GM21526 (cell line): ENCODE results near the gene C14orf180.

Experiments
- ATAC-seq: cut with Tn5 transposase; IDR thresholded peaks from one replicate; pipeline ENCODE4 v1.9.1; 2021; ENCODE audit warnings: moderate library complexity; ENCODE audit not compliant: unreplicated experiment, low FRiP score

Gene C14orf180

DNA sequence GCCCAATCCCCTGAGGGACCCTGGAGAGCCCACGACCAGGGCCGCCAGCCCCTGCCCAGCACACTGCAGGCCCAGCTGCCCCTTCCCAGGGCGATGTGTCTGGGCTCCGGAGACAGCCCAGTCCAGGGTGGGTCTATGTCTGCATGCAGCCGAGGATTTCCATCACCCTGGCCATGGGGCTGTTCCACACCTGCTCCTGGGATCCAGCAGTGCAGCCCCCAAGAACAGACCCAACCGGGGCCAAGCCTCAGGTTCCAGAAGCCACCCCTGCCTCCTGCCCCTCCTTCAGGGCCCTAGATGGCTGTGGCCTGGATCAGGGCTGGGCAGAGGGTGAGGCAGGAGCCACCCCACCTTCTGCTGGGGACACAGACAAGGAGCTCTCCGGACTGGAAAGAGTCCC is 11.5 kb downstream of the C14orf180 start:
- ATAC-seq = no peak

DNA sequence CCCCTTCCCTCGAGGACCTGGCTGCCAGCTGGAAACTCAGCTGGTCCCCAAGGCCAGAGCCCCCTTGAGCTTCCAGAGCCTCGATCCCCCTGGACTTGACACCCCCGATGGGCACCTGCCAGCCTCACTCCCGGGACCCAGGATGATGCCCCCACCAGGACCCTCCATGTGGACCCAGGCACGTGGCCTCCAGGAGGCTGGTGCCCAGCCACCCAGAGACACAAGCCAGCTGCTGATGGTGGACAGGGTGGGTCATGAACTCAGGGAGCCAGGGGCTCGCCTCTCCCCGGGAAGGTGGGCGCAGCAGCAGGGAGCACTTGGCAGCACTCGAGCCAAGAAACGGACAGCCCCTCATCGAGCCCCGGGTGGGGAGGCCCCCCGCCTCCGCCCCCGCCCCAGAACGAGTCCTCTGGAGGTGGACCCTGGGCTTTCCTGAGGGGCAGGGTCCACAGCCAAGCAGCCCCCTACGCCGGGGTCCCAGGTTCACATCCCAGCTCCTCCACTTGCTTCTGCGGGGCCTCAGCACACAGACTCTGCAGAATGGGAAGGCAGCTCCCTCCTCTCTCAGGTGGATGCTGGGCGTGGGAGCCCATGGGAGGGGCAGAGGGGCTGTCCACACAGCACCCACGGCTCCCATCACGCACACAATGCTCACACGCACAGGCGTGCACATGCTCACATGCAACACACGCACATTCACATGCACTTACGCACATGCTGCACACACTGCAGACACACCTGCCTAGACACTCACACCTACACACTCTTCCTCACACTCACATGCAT is 12.1 kb downstream of the C14orf180 start:
- no peak for ATAC-seq

DNA sequence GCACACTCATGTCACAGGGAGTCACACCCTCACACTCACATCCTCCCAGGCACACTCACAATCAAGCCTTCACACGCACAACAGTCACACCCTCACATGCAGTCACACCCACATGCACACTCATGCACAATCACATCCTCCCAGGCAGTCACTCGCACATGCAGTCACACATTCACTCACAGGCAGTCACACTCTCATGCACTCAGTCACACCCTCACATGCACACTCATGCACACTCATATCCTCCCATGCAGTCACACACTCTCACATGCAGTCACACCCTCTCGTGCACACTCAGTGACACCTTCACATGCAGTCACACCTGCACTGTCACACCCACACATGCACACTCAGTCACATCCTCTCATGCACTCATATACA is 12.7 kb downstream of the C14orf180 start:
- ATAC-seq = no peak

DNA sequence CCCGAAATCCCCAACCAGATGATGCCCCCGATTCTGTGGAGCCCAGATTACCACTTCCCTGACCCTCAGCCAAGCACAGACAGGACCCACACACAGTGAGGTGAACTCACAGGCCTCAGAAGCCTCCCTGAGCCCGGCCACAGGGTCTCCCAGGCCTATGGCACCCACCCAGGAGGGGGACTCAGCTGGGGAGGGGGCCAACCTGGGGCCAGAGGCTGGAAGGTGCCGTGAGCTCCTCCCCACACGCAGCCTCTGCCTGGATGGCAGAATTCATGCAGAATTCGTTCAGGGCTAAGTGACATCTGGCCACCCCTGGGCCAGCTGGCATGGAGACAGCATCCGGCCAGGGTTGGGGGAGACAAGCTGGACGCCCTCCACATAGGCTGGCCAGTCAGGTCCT is 13.2 kb downstream of the C14orf180 start:
- no peak for ATAC-seq

DNA sequence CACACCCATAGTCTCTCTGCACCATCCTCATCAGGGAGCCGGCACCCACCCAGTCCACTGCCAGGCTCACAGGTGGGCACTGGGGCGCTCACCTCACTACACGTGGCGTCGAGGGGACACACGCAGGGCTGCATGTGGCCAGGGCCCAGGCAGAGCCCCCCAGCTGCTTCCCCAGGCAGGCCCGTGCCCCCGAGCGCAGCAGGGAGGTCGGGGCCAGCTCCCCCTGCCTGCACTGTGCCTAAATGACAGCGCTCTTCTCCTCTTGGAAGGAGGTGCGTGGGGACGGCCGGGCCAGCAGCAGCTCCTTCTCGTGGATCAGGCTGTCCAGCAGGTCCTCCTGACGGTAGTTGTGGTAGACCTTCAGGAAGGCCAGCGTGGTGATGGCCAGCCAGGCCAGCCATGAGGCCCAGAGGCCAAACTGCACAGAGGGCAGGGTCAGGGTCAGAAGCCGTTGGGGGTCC is 13.7 kb downstream of the C14orf180 start:
- no peak for ATAC-seq

DNA sequence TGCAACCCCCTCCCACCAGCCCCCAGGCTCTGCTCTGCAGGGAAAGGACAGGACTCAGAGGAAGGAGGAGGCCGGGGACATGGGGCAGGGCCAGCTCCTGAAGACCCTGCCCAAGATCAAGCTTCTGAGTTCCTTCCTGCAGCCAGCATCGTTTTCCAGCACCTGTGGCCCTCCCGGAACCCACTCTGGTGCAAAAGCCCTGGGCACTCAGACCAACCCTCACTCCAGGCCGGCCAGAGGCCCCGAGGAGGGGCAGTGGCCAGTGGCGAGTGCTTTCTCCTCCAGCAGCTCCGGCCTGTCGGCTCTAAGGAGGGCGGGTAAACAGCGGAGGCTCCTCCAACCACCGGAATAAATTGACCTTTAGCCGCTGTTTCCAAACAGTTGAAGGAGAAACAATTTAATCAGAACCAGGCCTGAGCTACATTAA is 14.2 kb downstream of the C14orf180 start:
- no peak for ATAC-seq

DNA sequence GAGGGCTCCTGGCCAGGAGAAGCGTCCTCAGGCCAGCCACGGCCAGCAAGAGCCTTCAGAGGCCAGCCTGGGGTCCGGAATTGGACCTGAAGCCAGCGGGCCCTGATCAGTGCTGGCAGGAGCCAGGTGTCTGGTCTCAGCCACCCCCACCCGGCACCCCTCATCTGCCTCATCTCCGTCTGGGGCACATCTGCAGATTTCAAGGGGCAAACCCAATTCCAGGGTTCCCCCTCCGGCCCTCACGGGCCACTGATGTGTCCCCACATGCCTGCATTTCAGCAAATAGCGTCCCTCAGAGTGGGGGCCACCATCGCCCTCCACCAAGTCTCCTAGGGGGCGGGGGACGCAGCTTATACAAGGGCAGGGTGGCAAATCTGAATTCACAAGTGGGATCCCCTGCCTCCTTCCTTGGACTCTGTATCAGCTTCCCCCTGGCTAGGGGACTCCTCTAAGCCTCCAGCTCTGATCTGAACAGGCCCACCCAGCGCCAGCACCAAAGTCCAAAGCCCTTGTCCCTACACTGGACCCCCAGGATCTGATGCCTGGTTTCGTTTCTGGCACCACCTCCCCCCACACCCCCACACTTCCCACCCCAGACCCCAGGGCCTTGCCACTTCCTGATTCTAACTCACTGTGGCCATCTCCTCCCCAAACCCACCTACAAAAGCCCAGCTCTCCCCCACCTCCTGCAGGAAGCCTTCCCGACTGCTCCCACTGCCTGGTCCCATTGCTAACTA is 14.9 kb downstream of the C14orf180 start:
- ATAC-seq = no peak

DNA sequence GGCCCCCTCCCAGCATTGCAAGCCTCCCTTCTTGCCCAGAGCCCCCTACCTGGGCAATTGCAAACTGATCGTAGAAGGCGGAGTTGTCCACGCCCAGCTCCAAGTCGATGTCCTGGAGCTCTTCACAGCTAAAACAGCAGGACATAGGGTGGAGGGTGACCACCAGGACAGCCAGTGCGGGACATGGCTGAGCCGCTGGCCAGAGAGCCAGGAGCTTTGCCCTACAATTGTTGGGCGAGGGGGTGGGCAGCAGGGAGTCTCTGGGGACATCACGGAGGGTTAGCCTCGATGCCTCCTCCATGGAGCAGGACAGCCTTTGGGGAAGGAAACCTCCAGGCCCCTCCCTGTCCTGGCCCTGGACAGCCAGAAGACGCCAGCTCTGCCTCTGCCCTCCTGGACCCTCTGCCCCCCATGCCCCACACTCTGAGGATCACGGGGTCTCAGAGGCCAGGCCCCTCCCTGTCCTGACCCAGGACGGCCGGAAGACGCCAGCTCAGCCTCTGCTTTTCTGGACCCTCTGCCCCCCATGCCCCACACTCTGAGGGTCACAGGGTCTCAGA is 15.6 kb downstream of the C14orf180 start:
- no peak for ATAC-seq

DNA sequence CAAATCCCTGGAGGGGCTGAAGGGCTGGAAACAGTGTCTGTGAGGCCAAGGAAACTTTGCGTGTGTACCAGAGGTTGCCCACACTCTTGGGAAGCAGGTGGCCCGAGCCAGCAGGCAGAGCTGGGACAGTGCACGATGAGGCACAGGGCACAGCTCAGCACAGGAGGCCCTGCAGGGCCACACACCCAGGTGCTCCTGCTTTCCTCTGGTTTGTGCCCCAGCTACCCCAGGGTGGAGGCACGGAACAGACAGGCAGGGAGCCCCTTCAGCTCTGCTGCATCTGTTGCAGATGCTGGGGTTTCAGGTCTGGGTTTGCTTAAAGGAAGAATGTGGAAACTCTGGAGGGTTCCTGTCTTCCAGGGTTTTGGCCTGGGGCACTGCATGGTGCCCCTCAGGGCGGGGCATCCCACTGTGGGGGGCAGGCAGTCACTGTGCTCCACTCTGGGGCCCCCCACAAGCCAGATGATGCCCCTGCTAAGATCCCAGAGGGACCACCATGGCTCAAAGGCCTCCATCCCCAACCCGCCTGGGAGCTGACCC is 16.4 kb downstream of the C14orf180 start:
- no peak for ATAC-seq

DNA sequence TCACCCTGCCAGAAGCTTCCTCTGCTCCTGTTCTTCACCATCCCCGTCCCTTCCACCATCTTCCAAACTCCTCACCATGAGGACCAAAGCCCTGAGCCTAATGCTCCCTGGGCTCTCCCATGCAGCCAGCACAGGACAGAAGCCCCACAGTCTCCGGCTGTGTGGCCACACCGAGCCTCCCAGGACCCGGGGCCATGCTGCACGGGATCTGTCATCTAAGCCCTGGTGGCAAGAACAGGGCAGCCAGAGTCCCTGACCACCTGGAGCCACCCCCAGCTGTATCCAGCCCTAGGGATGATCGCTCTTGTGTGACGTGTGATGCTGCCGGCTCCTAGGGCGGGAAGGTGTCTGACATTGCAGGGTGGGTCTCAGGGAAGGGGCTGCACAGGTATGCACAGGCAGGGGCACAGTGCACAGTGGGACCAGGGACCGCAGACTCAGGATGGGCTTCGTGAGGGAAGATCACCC is 16.9 kb downstream of the C14orf180 start:
- ATAC-seq = no peak

DNA sequence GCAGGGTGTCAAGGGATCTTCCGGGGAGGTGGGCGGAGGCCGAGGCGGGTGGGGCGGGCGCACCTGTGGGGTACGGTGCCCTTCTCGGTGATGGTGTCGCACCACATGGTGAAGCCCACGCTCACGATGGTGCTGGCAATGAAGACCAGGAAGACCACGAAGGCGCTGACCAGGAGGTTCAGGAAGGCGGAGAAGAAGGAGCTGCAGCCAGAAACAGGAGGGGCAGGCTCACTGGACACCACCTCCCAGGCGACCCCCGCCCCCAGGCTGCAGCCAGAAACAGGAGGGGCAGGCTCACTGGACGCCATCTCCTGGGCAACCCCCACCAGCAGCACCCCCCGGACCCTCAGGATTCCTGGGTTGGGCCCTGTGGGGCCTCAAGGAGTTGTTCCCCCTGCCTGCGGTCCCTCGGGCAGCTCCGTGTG is 17.4 kb downstream of the C14orf180 start:
- no peak for ATAC-seq

DNA sequence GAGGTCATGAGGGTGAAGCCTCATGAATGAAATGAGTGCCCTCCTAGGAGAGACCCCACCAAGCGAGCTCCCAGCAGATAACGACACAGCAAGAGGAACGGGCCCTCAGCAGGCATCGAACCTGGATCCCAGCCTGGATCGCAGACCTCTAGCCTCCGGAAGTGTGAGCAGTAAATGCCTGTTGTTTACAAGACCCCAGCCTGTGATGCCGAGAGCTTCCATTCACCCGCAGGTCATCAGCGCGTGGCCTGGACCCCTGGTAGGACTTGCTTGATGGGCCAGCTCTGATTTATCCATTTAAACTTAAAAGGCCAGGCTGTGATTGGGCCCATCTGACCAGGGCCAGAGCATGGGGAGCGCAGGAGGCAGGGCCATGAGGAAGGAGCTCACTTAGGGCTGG is 18.0 kb downstream of the C14orf180 start:
- no peak for ATAC-seq

DNA sequence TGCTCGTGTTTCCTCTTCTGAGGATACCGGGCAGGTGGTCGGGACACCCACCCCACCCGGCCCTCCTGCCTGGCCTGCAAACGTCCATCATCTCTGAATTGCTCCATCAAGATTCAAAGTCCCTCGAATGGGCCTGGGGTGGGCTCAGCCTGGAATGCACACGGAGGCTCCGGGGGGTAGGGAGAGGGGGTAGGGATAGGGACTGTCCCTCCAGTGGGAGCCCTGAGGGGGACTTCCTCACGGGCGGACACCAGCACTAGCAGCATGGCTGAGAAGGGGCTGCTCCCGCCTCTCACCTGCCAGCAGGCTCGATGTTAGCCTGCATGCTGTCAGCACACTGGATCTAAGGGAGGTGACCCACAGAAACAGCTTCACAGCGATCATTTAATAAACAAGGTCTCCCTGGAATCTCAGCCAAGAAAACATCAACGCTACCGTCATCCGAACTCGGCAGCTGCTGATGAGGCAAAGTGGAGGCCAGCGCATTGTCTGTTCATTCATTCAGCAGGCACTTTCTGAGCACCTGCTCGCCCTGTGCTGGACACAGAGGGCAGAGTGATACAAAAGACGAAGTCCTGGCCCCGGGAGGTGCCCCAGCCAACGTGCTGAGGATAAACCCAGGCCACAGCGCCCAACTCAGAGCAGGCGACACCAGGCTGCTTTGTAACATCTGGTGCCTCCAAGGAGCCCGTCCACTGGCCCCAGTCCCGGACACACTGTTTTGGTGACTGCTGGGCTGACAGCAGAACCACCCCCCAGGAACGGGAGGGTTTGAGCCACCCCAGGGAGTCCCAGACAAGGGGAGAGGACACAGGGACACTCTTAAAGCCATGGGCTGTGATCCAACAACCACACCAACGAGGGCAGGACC is 18.7 kb downstream of the C14orf180 start:
- no peak for ATAC-seq

DNA sequence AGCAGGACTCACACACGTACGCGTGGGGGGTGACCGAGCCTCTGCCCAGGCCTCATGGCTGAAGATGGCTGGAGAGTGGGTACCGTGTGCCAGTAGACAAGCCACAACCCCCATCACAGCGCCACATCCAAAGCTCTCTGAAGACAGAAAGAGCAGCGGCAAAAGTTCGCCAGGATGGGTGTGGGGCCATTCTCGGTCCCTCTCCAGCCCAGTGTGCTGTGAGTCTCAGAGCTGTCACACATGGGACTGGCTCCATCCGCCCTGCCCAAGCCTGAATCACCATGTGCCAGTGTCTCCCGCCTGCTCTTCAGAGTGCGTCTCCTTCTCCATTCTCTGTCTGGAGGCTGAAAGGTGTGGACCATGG is 19.3 kb downstream of the C14orf180 start:
- no peak for ATAC-seq

DNA sequence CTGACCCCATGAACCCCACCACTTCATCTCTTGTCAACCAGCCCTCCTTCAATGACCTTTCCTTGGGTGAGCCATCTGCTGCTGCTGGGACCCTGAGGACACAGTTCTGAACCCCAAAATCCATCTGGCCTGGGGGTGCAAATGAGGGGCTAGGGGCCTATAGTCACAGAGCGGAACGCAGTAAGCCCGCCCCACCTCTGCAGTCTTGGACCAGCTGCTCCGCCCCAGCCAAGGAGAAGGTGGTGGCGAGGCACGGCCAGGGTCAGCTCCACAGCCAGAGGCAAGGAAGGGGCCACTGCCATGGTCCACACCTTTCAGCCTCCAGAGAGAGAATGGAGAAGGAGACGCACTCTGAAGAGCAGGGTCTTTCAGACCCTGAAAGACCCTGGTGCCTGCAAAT is 19.9 kb downstream of the C14orf180 start:
- no peak for ATAC-seq

DNA sequence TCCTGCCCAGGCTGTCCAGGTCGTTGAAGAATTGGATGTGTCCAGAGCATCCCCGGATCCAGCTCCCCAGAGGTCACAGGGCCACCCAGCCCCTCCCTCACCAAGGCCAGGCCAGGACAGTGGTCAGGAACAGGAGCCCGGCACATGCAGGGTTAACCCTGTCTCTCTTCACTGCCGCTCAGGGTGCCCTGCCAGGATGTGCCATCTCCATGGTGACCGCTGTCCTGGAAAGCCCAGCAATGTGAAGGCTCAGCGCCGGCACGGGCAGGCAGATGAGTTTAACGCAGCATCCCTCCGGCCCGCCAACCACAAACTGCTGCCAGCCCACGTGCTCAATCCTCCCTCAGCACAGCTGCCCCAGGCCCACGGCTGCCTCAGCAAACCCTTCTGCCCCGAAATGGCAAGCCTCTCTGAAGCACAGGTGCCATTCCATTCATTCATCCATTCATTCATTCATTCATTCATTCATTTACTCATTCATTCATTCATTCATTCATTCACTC is 20.6 kb downstream of the C14orf180 start:
- no peak for ATAC-seq

DNA sequence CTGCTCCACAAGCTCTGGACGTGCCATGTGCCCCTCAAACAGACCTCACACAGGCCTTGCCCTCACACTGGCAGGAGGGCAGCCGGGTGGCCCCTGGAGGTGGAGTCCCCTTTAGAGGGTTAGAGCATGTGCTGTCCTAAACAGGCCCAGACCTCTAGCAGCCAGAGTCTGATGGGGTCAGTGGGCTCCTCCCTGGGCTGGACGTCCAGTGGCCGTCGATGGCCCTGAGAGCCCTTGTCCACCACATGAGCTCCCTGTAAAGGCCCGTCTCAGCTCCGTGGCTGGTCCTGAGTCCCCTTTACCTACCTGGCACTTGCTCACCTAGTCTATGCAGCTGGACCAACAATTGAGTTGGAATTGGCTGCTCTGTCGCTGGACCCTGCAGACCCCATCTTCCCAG is 21.2 kb downstream of the C14orf180 start:
- ATAC-seq = no peak

DNA sequence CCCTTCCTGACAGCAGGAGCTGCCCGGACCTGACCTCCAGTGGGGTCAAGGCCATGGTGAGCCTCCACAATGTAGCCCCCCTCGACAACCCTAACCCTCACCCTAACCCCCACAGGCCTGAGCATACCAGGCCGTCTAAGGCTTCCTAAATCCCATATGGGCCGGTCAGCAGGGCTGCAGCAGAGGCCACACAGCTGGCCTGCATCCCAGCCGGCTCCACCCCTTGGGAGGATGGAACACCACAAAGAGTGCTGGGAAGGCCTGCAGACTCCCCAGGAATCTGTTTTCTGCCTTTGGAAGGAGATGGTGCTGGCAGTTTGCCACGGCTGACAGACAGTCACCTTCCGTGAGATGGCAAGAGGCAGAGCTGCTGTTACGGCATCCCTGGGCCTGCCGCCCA is 22.2 kb downstream of the C14orf180 start:
- no peak for ATAC-seq

DNA sequence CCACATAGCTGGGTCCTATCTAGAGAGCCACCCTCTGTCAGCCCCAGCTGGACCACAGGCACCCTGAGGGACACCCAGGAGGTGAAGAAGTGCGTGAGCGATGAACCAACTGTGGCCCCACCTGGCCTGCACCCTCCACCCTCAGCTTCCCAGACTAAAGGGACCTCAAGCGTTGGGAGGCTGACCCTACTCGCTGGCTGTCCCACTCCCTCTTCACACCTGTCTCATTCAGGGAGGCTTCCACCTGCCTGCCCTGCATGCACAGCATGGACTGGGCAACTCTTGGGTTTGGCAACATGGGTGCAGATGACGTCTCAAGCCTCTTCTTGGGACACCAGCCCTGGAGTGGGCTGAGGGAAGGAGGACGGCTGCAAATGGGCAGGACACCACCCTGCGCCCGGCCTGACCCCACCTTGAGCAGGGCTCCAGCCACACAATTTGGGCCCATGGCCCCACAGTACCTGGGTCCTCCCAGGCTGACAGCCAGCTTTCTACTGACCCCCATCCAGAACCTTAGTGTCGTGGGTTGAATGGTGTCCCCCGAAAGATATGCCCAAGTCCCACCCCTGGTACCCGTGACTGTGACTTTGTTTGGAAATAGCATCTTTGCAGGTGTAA is 22.9 kb downstream of the C14orf180 start:
- ATAC-seq = no peak

DNA sequence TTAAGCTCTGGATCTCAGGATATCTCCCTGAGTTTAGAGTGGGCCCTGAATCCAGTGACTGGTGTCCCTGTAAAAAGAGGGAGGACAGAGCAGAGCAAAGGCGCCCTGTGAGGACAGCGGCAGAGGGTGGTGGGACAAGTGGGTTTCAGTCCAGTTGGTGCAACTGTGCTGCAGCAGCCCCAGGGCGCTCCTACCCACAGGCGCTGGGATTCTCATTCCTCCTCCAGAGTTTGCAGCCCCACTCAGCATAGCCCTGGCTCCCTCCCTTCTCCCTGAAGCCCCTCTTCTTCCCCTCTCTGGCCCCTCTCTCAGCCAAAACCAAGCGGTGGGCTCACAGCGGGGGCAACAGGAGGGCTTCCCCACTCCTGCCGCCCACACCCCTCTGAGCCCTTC is 23.4 kb downstream of the C14orf180 start:
- ATAC-seq = no peak
